ENCODE measurements around the gene FAM3B.

Gene FAM3B

DNA sequence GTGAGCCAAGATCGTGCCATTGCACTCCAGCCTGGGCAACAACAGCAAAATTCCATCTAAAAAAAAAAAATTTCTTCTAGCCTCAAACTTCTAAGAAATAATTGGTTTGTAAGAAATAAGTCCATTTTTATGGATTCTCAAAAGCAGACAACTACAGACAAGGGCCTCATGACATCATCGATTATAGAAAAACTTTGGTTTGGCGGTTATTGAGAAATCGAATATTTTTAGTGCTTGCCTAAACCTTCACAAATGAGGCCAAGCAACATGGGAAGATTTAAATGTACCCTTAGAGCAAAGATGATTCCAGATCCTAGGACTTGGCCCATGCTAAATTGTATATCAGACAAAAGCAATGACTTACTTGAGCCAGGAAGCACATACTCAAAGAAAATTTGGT, 81.7 kb downstream of the FAM3B start:
- no peak for DNase-seq (ENCODE audit: low read depth)

DNA sequence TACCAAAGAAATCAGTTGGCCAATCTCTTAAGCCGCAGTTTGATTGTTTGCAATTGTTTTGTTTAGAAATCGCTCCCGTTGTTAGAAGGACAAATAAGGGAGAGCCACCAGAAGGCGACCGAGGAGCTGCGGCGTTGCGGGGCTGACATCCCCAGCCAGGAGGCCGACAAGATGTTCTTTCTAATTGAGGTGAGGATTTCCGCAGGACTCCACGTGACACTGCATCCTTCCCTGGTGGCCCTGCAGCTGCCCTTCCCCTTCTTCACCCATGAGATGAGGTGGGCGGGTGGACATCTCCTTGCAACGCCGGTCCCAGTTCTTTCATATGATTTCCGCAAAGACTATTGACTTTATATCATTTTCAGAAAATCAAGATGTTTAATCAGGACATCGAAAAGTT, 82.2 kb downstream of the FAM3B start:
- DNase-seq (ENCODE audit: low read depth), result no peak

- no peak for DNase-seq (ENCODE audit: low read depth)
Measured at GRCh38 chr21:41399246-41399800, 82.7 kb downstream of the FAM3B start.

DNA sequence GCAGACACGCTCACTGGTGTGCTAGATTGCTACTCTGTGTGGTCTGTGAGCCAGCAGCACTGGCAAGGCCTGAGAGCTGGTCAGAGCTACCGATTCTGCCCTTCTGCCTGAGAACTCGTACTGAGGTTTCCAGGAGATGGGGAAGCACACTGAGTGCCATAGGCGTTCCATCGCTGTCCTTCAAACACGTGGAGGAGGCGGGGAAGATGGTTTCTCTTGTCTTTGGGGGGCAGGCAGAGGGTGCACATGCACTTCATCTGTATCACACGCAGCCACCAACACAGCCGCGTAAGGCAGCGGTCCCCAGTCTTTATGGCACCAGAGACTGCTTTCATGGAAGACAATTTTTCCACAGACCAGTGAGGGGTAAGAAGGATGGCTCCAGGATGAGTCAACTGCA, 85.6 kb downstream of the FAM3B start:
- no peak for DNase-seq (ENCODE audit: low read depth)

- no peak for DNase-seq (ENCODE audit: low read depth)
Measured at GRCh38 chr21:41402796-41403195, 86.2 kb downstream of the FAM3B start.

- no peak for DNase-seq (ENCODE audit: low read depth)
Measured at GRCh38 chr21:41403331-41403730, 86.7 kb downstream of the FAM3B start.

- no peak for DNase-seq (ENCODE audit: low read depth)
Measured at GRCh38 chr21:41403966-41404365, 87.4 kb downstream of the FAM3B start.

- DNase-seq (ENCODE audit: low read depth), result no peak
Measured at GRCh38 chr21:41405321-41405720, 88.7 kb downstream of the FAM3B start.

DNA sequence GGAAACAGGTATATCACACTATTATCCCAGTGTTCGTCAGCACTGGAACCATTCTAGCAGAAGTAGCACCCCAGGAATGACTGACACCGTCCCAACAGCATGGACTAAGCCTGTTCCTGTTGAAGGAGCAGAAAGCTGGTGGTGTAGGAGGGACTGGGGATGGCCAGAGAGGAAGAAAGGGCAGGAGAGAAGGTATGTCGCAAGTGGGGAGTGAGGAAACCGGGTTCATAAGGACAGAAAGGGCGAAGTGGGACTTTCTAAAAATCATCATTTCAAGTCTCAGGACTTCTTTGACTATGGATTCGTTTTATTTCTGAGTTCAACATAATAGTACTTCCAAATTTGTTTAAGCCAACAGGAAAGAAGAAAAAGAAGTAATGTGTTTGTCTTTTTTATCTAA, 89.7 kb downstream of the FAM3B start:
- DNase-seq (ENCODE audit: low read depth), result no peak

All from HS-5 (cell line).